Esophagus squamous epithelium (tissue), 5 donors: ENCODE measurements around the gene ARHGAP26. TPM values are rescaled to one million over a fixed set of nuclear protein-coding genes. Genes with fewer than 3 reads are reported as not detected.

Experiments used
- DNase-seq: peaks from one replicate; lab custom pipeline; 2025; lab: John Stamatoyannopoulos, UW
- H3K27ac ChIP-seq, 4 donors: fragments of 200-600 bp; sonication (generic); one replicate each; pipeline ENCODE4 v1.5.1; 2016 to 2019; ENCODE audit warnings: mild to moderate bottlenecking in 1 of 4
- H3K27me3 ChIP-seq, 4 donors: fragments of 200-600 bp; sonication (generic); 1 replicate in 3 of 4; 2 replicates in 1 of 4; pipeline versions ENCODE4 v1.5.1 to v1.6.0; 2017 to 2021; ENCODE audit warnings: antibody characterized with exemption in 1 of 4
- H3K36me3 ChIP-seq, 3 donors: fragments of 200-600 bp; sonication (generic); one replicate each; pipeline ENCODE4 v1.5.1; 2016 to 2019
- H3K4me1 ChIP-seq, 3 donors: fragments of 200-600 bp; sonication (generic); one replicate each; pipeline ENCODE4 v1.5.1; 2017 to 2019
- H3K4me3 ChIP-seq, 4 donors: fragments of 200-600 bp; sonication (generic); 1 replicate in 3 of 4; 2 replicates in 1 of 4; pipeline ENCODE4 v1.5.1; 2016 to 2019; ENCODE audit warnings: mild to moderate bottlenecking in 2 of 4, moderate library complexity in 1 of 4
- H3K9me3 ChIP-seq, 3 donors: fragments of 200-600 bp; sonication (generic); one replicate each; pipeline ENCODE4 v1.5.1; 2016 to 2019
- CTCF ChIP-seq, 6 experiments: fragments of 450-650 bp in 4 of 6; fragments of 200-600 bp in 2 of 6; sonication (generic) in 2 of 6; IDR thresholded peaks; one replicate each; pipeline ENCODE4 v1.5.1; 2016 to 2019; ENCODE audit warnings: antibody characterized with exemption in 6 of 6, mild to moderate bottlenecking in 4 of 6, moderate library complexity in 4 of 6
- POLR2A ChIP-seq, 4 donors: fragments of 450-650 bp; IDR thresholded peaks; one replicate each; pipeline ENCODE4 v1.6.1; 2017; ENCODE audit warnings: antibody characterized with exemption in 4 of 4, mild to moderate bottlenecking in 4 of 4, moderate library complexity in 3 of 4
- WGBS, 2 donors: methylation state at CpG; one replicate each; pipeline ENCODE4 v1.1.5; 2018; 5-methylcytosine and 5-hydroxymethylcytosine counted together
- intact Hi-C: fragments of 100-400 bp; cut with DNase I; formaldehyde crosslinking; loops from one replicate; pipeline ENCODE4 v1.15.0; 2022
- total RNA-seq, 4 donors: library from RNA; depleted of rRNA; stranded (reverse); fragments of >200 nt; gene quantifications; one replicate each; pipeline ENCODE4 v1.1.0, GENCODE V29; 2016
- donor health status: DM: yes; HTN: yes; CAD: no.

Gene ARHGAP26
- total RNA-seq, 4 donors from 2014 or later, result 4.4 to 18.7 (median 15.4) TPM

DNA sequence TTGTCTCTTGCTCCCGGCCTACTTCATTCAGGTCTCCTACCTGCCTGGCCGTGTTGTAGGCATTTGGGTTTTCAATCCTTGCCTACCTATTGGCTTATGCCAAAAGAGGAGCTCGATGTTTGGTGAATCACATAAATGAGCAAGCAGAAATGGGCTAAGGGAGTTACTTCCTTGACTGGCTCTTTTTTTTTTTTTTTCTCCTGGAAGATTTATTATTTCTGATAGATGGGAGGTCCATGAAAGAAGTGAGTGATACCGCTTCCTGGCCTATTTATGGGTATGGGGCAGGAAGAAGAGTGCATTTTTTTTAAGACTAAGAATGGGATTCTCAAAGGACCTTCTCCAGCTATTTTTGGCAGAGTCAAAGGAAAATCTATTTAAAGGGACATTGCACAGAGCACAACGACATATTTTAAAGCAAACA is 294.1 kb downstream of the ARHGAP26 start:
- intact Hi-C loops, result no loop called here
- WGBS, 2 donors, result 19 to 28% methylated on average over 5 of the region's 5 CpGs
- TF ChIP-seq CTCF (IDR thresholded peaks at IDR 0.05) (no peak), POLR2A (IDR thresholded peaks at IDR 0.05) (no peak)
- no peaks in the 10 kb centered on the region for H3K9me3 ChIP-seq
- H3K36me3 ChIP-seq, result peaks cover 0 to 4% (median 0%) of the 10 kb centered on the region in 3 donors
- H3K4me3 ChIP-seq, result no peak overlapping the region
- peaks cover 24 to 75% (median 32%) of the 10 kb centered on the region in 3 donors for H3K4me1 ChIP-seq
- peak overlapping the region; percentile 31 to 71 (median 64) for H3K27ac ChIP-seq
- no peak for DNase-seq
- no peaks in the 10 kb centered on the region for H3K27me3 ChIP-seq

DNA sequence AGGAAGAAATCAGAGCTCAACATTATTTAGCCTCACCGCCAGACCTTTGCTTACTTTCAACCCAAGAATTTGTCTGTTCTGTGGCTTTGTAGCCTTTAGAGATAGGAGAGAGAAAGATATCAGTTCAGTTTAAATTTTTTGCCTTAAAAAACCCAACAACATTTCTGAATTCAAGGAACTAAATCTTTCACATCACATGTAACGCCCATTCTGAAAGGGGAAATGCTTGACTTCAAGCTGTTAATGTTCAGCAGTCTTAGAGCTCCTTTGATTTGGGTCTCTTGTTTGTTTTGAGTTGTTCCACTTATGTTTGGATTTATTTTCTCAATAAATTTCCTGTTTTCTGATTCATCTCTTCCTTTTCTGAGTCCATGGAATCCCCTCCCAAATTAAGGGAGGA is 294.5 kb downstream of the ARHGAP26 start:
- Histone ChIP-seq H3K27me3 (no peaks in the 10 kb centered on the region), H3K4me1 (peaks cover 24 to 75% (median 32%) of the 10 kb centered on the region in 3 donors), H3K27ac (peak overlapping the region; percentile 36 to 75 (median 64)), H3K4me3 (no peak overlapping the region), H3K36me3 (peaks cover 0 to 6% (median 0%) of the 10 kb centered on the region in 3 donors), H3K9me3 (no peaks in the 10 kb centered on the region)
- 60 to 65% methylated on average over 2 of the region's 2 CpGs for WGBS, 2 donors
- DNase-seq, result no peak
- TF ChIP-seq POLR2A (IDR thresholded peaks at IDR 0.05), result no peak
- no peak for TF ChIP-seq CTCF (IDR thresholded peaks at IDR 0.05)
- intact Hi-C loops, result no loop called here

DNA sequence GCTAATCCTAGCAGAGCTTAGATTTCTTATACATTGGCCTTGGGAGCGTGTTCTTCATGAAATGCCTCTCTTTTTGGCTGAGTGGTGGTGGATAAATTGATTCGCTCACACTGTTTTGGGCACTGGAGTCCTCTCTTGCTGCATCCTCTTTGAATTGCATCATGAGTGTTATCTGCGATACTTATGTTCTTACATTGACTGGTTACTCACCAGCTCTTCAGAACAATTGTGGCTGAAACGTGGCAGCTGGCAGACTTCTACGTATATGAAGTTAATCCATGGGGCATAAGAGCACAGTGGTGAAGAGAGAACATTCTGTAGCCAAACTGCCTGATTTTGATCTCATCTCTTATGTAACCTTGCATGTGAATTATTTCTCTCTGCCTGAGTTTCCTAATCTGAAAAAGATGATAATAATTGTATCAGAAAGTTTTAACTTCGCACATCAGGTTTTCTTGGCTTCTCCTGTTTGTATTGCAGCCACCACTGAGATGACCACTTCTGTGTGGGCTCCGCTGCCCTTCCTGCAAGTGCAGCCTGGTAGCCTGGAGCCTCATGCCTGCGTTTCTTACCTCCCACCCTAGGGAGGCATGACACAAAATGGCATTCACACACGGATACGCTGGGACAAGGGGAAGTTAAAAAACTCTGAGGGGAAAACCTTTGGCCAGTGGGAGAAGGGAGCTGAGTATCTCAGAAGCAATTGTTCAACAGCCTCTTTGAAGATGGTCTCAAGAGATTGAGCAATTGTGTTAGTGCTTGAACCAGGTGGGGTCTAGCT is 295.2 kb downstream of the ARHGAP26 start:
- Histone ChIP-seq H3K36me3 (peaks cover 0 to 6% (median 0%) of the 10 kb centered on the region in 3 donors), H3K4me3 (no peak overlapping the region), H3K9me3 (no peaks in the 10 kb centered on the region), H3K27ac (peak overlapping the region; percentile 36 to 75 (median 64)), H3K27me3 (no peaks in the 10 kb centered on the region), H3K4me1 (peaks cover 24 to 73% (median 32%) of the 10 kb centered on the region in 3 donors)
- TF ChIP-seq POLR2A (IDR thresholded peaks at IDR 0.05) (no peak), CTCF (IDR thresholded peaks at IDR 0.05) (no peak)
- 61 to 66% methylated on average over 10 of the region's 10 CpGs for WGBS, 2 donors
- no peak for DNase-seq
- intact Hi-C loops, result no loop called here

DNA sequence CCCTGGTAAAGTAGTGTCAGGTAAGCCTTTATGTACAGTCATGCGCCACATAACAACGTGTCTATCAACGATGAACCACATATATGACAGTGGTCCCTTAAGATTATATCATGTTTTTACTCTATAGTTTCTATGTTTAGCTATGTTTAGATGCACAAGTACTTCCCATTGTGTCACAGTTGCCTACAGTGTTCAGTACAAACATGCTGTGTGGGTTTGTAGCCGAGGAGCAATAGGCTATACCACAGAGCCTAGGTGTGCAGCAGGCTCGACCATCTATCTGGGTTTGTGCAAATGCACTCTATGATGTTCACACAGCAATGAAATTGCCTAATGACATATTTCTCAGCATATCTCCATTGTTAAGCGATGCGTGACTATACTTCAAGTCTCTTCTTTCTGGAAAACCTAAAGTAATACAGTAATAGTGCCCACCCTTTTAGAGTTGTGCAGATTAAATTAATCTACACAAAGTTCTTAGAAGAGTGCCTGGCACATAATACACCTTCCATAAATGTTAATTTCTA is 295.9 kb downstream of the ARHGAP26 start:
- Histone ChIP-seq H3K9me3 (no peaks in the 10 kb centered on the region), H3K4me3 (no peak overlapping the region), H3K27me3 (no peaks in the 10 kb centered on the region), H3K36me3 (peaks cover 0 to 6% (median 0%) of the 10 kb centered on the region in 3 donors), H3K27ac (peak overlapping the region in 3 of 4 donors; percentile 63 to 75 (median 64)), H3K4me1 (peaks cover 24 to 66% (median 32%) of the 10 kb centered on the region in 3 donors)
- no peak for DNase-seq
- TF ChIP-seq CTCF (IDR thresholded peaks at IDR 0.05), result no peak
- TF ChIP-seq POLR2A (IDR thresholded peaks at IDR 0.05), result no peak
- 88 to 92% methylated on average over 7 of the region's 7 CpGs for WGBS, 2 donors
- intact Hi-C loops, result no loop called here
